Superior temporal gyrus (tissue), 1 donor: ENCODE measurements around the gene FRMD1.

ENCODE experiments used
- DNase-seq: peaks from one replicate; pipeline ENCODE4 v3.0.0-alpha.2; 2016; ENCODE audit errors: extremely low spot score

The FRMD1 gene

GRCh38 chr6:168111911-168112310, 32.9 kb upstream of the FRMD1 start:
- DNase-seq, result no peak

DNA sequence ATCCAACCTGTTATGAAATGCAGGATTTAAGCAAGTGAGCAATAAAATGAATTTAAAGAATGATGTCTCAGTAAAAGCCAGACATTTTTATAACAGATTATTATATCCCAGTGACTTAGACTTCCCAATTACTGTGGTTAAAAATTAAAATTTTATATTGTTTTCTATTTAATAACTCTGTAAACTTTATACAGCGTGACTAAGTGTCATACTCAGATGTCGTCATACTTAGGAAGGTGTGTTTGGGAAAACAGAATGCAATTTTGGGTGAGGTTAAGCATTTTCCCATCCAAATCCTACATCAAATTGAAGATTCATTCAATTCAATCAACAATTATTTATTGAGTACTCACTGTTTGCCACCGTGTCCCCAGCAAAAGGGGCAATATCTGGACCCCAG, 31.4 kb upstream of the FRMD1 start:
- DNase-seq, result no peak

DNA sequence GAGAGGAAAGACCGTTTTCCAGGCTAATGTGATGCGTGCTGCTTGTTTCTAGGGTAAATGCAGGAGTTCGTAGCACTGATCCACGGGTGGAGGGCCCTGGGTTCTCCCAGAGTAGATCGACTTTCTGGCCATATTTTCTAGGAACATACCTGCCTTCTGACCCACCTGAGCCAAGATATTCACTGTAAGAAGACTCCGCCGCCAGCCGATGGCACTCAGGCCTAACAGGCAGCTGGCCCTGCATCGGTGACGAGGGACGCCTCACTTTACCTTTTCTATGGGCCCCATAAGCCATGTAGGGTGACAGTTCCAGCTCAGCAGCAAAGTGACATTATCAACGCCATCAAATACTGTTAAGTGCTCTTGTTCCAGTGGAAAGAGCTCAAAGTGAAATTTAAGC, 30.2 kb upstream of the FRMD1 start:
- no peak for DNase-seq

- no peak for DNase-seq
Measured at GRCh38 chr6:168107191-168107983, 28.4 kb upstream of the FRMD1 start.

DNA sequence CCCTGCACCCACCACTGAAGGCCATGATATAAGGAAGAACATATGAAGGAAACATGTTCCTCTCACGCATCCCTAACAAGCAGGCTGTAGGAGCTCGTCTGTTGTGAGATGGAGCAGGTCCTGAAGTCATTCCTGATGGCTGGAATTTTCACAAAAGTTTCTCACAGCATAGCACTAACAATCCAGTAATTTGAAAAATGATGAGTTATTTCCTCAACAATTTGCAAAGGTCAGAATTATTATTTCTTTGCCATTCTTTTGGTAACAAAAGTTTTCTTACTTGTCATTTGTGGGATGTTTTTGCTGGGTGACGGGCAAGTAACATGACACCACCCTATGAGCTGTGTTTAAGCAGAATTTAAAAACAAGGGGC, 27.6 kb upstream of the FRMD1 start:
- DNase-seq, result no peak

DNA sequence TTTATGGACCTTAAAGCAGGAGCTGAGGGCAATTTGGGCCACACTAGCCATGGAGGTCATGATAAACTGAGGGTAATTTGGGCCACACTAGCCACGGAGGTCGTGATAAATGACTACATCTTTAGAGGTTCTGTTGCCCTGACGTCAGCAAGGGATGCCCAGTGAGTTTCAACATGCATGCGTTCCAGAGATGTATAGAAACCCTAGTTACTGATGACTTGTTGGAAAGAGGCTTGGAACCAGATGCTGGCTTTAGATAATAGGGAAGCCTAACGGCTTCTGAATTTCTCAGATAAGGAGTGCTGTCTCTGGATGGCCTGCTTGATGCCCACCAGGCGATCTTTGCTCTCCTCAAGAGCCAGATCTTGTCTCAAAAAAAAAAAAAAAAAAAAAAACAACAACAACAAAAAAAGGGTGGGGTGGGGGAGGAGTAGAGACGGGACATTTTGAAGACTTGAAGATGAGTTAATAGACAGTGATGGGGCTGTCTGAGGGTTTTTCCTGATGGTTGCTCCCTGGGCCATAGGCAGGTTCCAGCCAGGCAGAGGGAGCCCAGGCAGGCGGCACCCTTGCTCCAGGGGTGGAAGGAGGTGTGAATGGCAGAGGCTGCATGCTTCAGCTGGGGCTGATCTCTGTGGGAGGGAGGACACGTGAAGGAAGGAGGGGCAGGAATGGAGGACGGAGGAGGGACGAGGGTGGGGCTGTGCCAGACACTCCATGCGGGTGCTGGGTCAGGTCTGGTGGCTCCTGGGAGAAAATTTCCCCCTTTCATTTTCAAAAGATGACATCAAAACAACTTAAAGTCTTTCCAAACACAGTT, 27.0 kb upstream of the FRMD1 start:
- DNase-seq, result no peak

GRCh38 chr6:168104636-168105035, 25.6 kb upstream of the FRMD1 start:
- no peak for DNase-seq

DNA sequence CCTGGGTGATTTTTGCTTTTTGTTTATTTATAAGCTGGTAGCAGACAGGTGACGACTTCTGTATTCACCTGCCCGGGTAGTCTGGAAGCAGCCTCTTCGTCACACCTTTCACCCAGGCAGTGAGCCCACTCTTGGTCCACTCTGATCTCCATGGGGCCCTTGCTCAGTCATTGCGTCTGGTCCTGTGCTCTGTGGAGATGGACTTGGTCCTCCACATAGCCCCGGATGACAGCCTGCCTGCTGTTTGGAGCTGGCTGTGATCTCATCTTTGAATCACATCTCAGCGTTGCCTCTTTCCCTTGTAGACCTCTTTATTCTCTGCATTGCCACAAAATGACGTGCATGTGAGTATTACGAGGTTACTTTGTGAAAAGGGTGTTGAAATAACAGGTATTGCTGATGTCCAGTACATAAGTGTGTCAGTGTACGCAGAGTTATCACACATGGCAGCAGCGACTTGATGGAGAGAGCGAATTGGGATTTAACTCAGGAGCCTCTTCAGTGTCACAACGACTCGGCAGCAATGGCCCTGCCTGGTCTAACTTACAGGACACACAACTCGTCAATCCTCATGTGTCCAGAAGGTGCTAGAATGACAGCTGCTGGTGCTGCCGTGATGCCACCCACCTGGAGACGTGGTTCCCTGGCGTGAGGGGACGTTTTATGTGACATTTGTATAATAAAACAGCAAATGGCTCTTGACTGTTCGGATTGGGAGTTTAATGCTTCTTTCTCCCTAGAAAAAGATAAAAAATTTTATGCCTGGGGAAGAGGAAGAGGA, 24.2 kb upstream of the FRMD1 start:
- DNase-seq, result no peak

DNA sequence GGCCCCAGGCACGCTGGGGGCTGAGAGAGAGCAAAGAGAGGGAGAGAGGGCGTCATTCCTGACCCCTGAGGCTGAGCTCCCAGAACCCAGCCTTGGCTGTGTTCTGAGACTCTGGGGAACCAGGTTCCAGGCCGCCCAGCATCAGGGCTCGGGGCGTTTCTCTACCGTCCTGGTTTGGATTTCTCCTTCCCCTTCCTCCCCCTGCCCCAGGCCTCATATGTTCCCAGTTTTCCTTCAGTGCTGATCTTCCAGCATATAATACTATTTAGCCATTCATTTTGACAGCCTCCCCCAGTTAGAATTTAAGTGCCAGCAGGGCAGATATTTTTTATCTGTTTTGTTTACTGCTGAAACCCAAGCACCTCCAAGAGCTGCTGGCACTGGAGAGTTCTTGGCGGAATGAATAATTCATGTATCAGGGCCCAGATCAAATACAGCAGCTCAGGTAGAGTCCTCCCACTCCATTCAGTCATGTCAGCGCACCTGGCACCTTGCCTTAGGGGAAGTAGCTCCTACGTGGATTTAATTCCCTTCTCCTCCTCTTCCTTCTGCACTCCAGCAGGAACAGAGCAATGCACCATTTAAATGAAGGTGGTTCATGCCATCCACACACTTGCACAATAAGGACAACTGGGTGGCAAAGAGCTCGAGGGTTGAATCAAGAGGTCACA, 23.4 kb upstream of the FRMD1 start:
- DNase-seq, result no peak

- DNase-seq, result no peak
Measured at GRCh38 chr6:168101590-168102314, 22.7 kb upstream of the FRMD1 start.

- no peak for DNase-seq
Measured at GRCh38 chr6:168100803-168101589, 22.0 kb upstream of the FRMD1 start.

- no peak for DNase-seq
Measured at GRCh38 chr6:168100011-168100802, 21.2 kb upstream of the FRMD1 start.

GRCh38 chr6:168099201-168100010, 20.4 kb upstream of the FRMD1 start:
- DNase-seq, result no peak

DNA sequence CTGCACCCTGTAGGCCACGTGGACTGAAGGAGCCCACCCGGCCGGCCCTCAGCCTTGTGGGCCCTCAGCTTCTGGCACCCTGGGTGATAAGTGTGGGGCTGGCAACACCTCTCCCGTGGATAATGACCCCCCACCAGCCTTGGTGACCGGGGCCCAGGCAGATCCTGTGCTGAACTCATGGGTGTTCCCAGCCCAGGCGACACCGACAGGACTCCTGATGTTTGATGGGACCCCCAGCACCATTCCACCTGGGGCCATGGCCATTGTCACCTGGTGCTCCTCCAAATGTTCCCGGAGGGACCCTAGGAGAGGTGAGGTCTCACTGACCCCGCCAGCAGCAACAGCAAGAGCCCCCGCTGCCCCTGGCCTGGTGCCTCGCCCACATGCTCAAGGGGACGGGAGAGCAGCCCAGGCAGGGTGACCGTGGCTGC, 19.4 kb upstream of the FRMD1 start:
- DNase-seq, result no peak

- no peak for DNase-seq
Measured at GRCh38 chr6:168097621-168098430, 18.8 kb upstream of the FRMD1 start.

DNA sequence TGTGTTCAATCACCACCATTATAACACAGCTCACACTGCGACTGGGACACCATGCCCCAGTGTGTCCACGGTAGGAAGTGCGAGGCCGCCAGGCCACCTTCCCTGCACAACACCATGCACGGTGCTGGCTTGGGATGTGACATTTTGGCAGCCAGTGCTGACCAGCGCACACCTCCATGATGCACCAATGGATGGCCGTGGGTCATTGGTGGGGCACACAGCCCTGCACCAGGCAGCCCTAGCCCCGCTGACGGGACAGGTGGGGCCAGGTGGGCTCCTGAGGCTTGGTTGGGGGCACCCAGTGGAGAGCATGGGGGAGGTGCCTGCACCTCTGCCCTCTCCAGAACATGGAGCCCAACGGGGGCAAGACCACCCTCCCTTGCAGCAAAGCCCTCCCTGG, 18.2 kb upstream of the FRMD1 start:
- no peak for DNase-seq

GRCh38 chr6:168096271-168096764, 17.3 kb upstream of the FRMD1 start:
- no peak for DNase-seq
